Activated T-cell treated with anti-CD3 and anti-CD28 coated beads, Interleukin-2, amount 50 U/mL, for 1 hour (primary cell): ENCODE data around the gene ANTXR1.
A peak's percentile ranks its signal among the peaks of the same experiment; 100 is the strongest.

Experiments
- DNase-seq: peaks from one replicate; pipeline ENCODE4 v3.0.0-alpha.2; 2020

ANTXR1 gene

GRCh38 chr2:69007603-69008002 is 5.4 kb upstream of the ANTXR1 start:
- no peak for DNase-seq

DNA sequence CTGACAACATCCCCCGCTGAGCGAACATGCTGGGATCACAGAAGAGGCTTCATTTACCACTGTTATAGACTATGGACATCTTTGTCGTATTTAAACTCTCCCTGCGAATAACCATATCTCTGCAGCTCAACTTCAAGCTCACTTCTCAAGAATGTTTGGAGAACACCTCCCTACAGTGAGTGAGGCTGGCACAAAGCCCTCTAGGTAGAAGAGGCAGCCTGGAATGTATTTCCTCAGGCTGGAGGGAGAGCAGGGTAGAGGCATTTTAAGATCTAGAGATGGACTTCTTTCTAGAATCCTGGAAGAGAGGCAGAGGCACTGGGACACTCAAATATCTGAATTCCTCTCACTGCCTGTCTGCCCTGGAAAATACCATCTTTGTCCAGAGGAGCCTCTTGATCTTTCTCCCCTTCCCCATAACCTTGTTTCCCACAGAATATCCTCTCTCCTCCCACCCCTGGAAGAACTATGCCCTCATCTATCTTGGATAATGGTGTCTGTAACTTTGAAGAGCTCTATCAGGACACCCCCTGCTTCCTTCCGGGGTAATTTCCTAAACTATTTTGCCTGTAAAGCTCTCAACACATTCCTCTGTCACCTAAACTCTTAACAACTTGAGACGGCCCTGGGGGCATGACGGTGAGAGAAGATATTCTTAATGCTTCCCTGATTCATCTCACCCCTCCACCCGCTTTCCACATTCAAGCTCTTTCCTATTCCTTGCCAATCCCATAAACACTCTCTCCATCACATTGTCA is 2.4 kb upstream of the ANTXR1 start:
- DNase-seq = no peak

- no peak for DNase-seq
Observed at GRCh38 chr2:69011611-69012157, 1.3 kb upstream of the ANTXR1 start.

- peak; percentile 57 for DNase-seq
Observed at GRCh38 chr2:69012310-69013141, 453 bp upstream of the ANTXR1 start.

- no peak for DNase-seq
Observed at GRCh38 chr2:69013840-69014821, 1.2 kb downstream of the ANTXR1 start.

- no peak for DNase-seq
Observed at GRCh38 chr2:69017080-69017479, 4.1 kb downstream of the ANTXR1 start.

DNA sequence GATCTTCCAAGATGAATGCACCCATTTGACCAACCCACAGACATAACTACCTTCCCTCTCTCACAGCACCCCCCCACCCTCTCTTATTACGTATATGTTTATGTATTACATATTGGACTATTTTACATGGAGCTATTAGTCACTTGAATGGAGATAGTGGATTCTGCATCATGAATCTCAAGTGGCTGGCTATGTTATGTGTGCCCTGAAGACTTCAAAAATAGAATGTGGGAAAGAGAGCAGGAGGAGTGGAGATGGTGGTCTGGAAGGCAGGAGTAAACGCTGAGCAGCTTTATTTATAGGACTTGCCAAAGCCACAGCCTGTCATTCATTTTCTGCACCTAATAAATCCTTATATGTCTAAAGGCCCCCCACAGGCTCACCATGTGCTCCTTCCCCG is 4.9 kb downstream of the ANTXR1 start:
- no peak for DNase-seq

- no peak for DNase-seq
Observed at GRCh38 chr2:69018678-69019095, 5.7 kb downstream of the ANTXR1 start.

DNA sequence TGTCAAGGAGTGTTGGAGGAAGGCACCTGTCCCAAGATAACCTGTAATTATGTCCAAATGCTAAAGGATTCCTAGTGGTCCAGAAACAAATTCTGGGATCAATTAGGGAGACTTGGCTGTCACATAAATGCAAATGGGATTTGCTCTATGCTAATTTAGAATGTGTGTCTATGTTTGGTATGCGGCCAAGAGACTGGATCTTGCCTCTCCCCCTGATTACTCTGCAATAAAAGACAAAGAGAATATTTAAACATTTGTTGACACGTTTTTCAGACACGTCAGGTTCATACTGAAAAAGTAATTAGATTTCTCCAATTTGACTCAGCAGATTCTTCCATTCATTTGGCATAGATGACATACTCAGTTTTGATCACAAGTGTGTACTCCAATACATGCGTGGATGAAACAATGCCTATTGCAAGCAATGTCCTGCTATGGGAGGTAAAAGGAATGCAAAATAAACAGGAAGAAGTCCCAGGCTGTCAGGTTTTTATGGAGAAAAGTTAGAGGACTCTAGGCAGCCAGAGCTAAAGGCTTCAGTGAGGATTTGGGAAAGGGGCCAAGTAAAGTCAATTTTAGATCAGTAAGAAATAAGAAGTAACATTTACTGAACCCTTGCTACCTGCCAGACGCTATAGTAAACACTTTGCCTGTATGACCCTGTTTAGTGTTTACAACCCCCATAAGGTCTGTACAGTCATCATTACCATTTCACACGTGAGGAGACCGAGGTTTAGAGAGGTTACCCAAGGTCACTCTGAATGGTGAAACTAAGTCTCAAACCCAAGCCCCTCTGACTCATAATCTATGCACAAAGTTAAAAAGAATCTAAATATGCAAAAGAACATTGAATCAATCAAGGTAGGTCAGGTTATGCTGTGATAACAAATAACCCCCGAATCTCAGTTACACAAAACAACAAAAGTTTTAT is 7.8 kb downstream of the ANTXR1 start:
- DNase-seq = no peak

DNA sequence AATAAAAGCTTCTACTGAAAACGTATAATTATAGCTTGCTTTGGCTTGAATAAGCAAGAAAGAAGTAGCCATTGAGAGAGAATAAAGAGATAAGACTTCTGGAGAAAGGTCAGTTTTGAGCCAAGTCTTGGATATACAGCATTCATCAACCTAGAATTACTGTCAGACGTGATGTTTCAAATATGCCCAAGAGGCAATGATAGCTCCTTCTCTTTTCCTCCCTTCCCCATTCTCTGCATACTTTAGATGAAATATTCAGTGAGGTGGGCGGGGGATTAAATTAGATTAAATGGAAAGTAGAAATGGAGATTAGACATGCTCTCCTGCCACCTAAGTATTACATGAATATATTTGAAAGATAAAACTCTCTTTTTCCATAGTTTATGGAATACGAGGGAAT is 8.7 kb downstream of the ANTXR1 start:
- DNase-seq = no peak

DNA sequence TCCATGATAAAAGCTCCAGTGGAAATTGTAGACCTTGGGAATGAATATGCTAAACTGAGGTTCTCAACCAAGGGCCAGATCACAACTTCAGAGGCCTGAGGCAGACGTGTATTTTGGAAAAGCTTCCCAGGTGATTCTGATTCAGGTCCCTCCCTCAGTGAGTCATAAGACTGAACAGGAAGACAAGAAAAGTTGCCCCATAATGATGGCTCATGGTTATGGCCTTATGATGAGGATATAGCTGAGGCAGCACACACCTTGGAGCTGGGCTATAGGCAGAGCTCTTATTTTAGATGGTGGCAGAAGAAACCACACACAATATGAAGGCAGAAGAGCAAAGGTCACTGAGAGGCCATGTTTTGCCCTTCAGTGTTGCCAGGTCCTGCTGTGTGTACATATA is 9.6 kb downstream of the ANTXR1 start:
- no peak for DNase-seq

GRCh38 chr2:69023236-69023635 is 10.3 kb downstream of the ANTXR1 start:
- DNase-seq = no peak

DNA sequence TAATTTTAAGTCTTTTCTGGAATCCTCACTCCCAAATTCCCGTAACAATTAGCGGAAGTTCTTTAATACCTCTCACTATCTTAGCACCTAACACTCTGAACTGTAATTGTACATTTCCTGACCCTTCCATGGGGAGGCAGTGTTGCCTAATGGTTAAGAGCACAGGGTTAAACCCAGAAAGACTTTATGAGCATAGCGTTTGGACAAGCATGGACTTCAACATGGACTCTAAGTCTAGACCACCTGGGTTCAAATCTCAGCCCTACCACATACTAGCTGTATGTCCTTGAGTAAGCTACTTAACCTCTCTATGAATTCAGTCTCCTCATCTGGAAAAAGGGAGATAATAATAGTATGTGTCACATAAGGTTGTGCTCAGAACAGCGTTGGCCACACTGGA is 13.0 kb downstream of the ANTXR1 start:
- DNase-seq = no peak

- no peak for DNase-seq
Observed at GRCh38 chr2:69026691-69027459, 13.9 kb downstream of the ANTXR1 start.

DNA sequence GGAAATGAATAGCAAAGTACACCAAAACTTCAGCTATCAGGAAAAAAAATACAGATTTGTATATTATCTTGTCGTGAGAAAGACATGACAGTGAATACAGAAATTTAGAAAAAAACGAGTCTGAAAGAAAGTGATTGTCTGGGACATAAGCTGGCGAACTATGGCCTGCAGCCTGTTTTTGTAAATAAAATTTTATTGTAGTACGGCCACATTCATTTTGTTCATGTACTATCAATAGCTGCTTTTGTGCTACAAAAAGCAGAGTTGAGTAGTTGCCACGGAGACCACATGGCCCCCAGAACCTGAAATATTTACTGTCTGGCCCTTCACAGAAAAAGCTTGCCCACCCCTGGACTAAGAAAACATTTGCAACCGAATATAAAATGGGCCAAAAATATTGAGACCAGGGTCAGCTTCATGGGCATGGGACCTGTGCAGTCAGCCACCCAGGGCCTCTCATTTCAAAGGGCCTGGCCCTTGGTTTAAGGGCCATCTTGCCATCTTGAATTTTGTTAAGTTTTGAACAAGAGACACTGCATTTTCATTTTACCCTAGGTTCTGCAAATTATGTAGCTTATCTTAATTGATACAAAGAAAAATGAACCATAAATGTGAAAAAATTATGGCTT is 17.9 kb downstream of the ANTXR1 start:
- no peak for DNase-seq

DNA sequence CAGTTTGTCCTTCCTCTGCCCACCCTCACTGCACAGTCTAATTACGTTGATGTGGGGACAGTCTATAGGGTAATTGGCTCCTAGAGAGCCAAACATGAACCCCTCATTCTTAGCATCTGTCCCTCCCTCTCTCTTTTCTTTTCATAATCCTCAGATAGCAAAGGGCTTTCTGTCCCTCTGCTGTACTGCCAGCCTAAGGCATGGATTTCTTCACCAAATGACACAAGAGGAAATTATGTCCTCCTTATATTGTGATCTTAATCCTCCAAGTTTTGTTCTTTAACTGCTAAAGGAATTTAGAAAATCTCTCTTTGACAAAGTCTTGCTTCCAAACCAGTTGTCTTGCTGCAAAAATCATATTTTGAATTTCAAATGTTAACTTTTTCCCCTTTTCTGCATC is 18.5 kb downstream of the ANTXR1 start:
- no peak for DNase-seq

DNA sequence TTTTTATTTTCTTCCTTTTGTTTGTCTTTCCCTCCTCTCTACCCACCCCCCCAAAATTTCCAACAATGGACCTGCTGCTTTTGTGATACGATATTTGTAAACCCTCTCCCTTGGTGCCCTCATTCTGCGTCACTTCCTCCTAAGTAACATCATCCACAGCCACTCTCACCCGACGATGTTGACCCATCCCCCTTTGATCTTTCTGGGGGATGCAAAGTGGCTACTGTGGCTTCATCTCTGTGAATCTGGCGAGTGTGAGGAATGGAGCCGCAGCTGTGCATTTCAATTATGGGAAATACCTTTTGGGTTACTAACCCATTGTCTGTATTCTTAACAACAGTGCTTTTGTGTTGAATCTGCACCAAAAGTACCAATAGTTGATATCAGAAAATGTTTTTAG is 19.4 kb downstream of the ANTXR1 start:
- no peak for DNase-seq

DNA sequence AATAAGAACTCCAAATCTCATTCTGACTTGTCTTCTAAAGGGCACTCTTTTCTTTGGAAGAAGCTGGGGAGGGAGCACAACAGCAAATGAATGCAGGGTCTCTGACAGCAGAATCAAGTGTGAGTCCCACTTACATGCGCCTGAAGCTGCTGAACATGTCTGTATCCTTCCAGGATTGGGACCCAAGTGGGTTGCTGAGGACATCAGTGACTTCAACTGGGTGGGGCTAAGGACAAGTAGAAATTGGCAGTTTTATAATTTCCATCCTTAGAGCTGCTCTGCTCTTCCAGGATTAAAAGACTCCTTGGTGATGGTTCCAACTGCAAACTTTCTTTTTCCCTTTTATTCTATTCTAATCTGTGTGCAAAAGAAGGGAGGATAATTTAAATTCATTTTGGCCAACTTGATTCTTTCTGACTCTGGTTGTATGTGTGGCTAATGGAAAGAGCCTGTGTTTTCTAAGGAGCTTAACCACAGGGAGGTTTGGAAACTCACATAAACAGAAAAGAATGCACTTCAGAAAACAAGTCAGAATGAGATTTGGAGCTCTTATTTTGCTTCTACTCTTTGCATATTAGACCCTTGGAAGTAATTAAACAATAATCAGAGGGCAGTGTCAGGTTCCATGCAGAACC is 20.6 kb downstream of the ANTXR1 start:
- no peak for DNase-seq

- DNase-seq = no peak
Observed at GRCh38 chr2:69034122-69034521, 21.1 kb downstream of the ANTXR1 start.

DNA sequence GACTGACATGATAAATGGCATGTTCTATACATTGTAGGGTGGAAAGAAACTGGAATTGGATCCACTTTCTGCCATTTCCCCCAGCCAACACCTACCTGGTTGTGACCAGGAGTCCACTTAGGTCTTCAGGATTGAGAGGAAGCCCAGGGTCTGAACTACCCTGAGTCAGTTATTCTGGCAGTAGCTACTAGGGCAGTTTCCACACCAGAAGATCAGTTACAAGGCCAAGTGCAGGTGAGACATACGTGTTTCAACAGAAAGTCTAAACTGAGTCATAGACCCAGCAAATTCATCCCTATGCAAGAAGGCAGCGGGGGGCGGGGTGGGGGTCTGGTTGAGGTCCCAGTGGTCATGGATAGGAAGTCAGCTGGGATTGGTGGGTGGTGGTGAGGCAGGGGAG is 21.9 kb downstream of the ANTXR1 start:
- DNase-seq = no peak
